Transverse colon (tissue), 3 donors: ENCODE data around the gene FBXO44.

Experiments used
- POLR2A ChIP-seq: fragments of 450-650 bp; IDR thresholded peaks from one replicate; pipeline ENCODE4 v1.6.1; 2016; ENCODE audit warnings: antibody characterized with exemption, mild to moderate bottlenecking, moderate library complexity
- TF ChIP-seq, protein P1 (sequence below), 5 experiments: fragments of 200-600 bp in 3 of 5; fragments of 450-650 bp in 2 of 5; sonication (generic) in 3 of 5; IDR thresholded peaks; 1 replicate in 2 of 5; 2 replicates in 3 of 5; pipeline ENCODE4 v1.5.1; 2016 to 2017; ENCODE audit warnings: antibody characterized with exemption in 5 of 5, inconsistent platforms in 3 of 5, mild to moderate bottlenecking in 2 of 5, moderate library complexity in 1 of 5

DNA sequence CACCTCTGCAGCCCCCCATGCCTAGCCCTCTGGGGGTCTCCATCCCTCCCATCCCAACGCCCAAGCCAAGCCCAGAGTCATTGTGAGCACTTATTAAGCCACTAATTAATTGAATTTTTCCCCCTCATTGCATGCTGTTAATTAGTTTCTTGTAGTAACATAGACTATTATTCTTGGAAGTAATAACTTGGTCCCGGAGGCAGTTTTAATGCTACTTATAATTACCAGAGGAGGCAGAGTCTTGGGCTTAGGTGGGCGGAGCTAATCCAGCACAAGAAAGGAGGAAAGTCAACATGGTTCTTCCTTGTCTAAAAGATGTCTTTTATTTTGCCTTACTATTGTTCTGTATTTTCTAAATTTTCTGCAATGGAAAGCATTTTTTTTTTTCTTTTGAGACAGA, 28.1 kb upstream of the FBXO44 start:
- TF ChIP-seq POLR2A: no peak
- TF ChIP-seq, protein P1, sequence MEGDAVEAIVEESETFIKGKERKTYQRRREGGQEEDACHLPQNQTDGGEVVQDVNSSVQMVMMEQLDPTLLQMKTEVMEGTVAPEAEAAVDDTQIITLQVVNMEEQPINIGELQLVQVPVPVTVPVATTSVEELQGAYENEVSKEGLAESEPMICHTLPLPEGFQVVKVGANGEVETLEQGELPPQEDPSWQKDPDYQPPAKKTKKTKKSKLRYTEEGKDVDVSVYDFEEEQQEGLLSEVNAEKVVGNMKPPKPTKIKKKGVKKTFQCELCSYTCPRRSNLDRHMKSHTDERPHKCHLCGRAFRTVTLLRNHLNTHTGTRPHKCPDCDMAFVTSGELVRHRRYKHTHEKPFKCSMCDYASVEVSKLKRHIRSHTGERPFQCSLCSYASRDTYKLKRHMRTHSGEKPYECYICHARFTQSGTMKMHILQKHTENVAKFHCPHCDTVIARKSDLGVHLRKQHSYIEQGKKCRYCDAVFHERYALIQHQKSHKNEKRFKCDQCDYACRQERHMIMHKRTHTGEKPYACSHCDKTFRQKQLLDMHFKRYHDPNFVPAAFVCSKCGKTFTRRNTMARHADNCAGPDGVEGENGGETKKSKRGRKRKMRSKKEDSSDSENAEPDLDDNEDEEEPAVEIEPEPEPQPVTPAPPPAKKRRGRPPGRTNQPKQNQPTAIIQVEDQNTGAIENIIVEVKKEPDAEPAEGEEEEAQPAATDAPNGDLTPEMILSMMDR (IDR thresholded peaks at IDR 0.05): no peak
